SKM-1 (cell line): Measurements from ENCODE around the gene OSBPL2.

Experiments used
- DNase-seq: peaks from one replicate; lab custom pipeline; 2025; ENCODE audit not compliant: unreplicated experiment; lab: John Stamatoyannopoulos, UW

The OSBPL2 gene

GRCh38 chr20:62253398-62253797 lies 15.1 kb downstream of the OSBPL2 start:
- DNase-seq, result no peak

- DNase-seq, result no peak
Measured at GRCh38 chr20:62254021-62254724, 15.9 kb downstream of the OSBPL2 start.

- no peak for DNase-seq
Measured at GRCh38 chr20:62255976-62256375, 17.7 kb downstream of the OSBPL2 start.

- DNase-seq, result no peak
Measured at GRCh38 chr20:62258499-62259293, 20.4 kb downstream of the OSBPL2 start.

GRCh38 chr20:62259294-62259565 lies 20.9 kb downstream of the OSBPL2 start:
- DNase-seq, result no peak

GRCh38 chr20:62262064-62262463 lies 23.7 kb downstream of the OSBPL2 start:
- no peak for DNase-seq

GRCh38 chr20:62263396-62263795 lies 25.1 kb downstream of the OSBPL2 start:
- DNase-seq, result no peak

- DNase-seq, result no peak
Measured at GRCh38 chr20:62265365-62265764, 27.0 kb downstream of the OSBPL2 start.

- DNase-seq, result no peak
Measured at GRCh38 chr20:62266340-62266739, 28.0 kb downstream of the OSBPL2 start.

GRCh38 chr20:62266851-62267250 lies 28.5 kb downstream of the OSBPL2 start:
- no peak for DNase-seq

- no peak for DNase-seq
Measured at GRCh38 chr20:62267543-62267942, 29.2 kb downstream of the OSBPL2 start.

GRCh38 chr20:62268228-62268900 lies 30.0 kb downstream of the OSBPL2 start:
- DNase-seq, result no peak

GRCh38 chr20:62269378-62269777 lies 31.1 kb downstream of the OSBPL2 start:
- DNase-seq, result no peak

- no peak for DNase-seq
Measured at GRCh38 chr20:62269871-62270270, 31.6 kb downstream of the OSBPL2 start.

GRCh38 chr20:62272200-62272599 lies 33.9 kb downstream of the OSBPL2 start:
- DNase-seq, result no peak

GRCh38 chr20:62273416-62273815 lies 35.1 kb downstream of the OSBPL2 start:
- DNase-seq, result no peak

GRCh38 chr20:62274332-62274950 lies 36.1 kb downstream of the OSBPL2 start:
- DNase-seq, result no peak

GRCh38 chr20:62275219-62275618 lies 36.9 kb downstream of the OSBPL2 start:
- DNase-seq, result no peak

- no peak for DNase-seq
Measured at GRCh38 chr20:62276439-62276838, 38.1 kb downstream of the OSBPL2 start.

GRCh38 chr20:62277253-62277652 lies 38.9 kb downstream of the OSBPL2 start:
- DNase-seq, result no peak

GRCh38 chr20:62280303-62280702 lies 42.0 kb downstream of the OSBPL2 start:
- no peak for DNase-seq
